Parathyroid adenoma (tissue), 2 donors: ENCODE data around the gene BIK.

Experiments
- H2AFZ ChIP-seq: fragments of 300-600 bp; sonication (generic); one replicate; pipeline ENCODE4 v1.7.0; 2017; ENCODE audit warnings: antibody characterized with exemption, mild to moderate bottlenecking
- H3K27ac ChIP-seq: fragments of 300-600 bp; sonication (generic); one replicate; pipeline ENCODE4 v1.7.0; 2017
- H3K27me3 ChIP-seq: fragments of 300-600 bp; sonication (generic); one replicate; pipeline ENCODE4 v1.7.0; 2017; ENCODE audit warnings: low read length; ENCODE audit not compliant: control insufficient read depth, insufficient read depth
- H3K36me3 ChIP-seq: fragments of 300-600 bp; sonication (generic); one replicate; pipeline ENCODE4 v1.7.0; 2017; ENCODE audit warnings: low read length; ENCODE audit not compliant: control insufficient read depth, insufficient read depth
- H3K4me1 ChIP-seq: fragments of 300-600 bp; sonication (generic); one replicate; pipeline ENCODE4 v1.7.0; 2017; ENCODE audit warnings: control low read depth
- H3K4me2 ChIP-seq: fragments of 300-600 bp; sonication (generic); one replicate; pipeline ENCODE4 v1.7.0; 2017; ENCODE audit warnings: low read length
- H3K4me3 ChIP-seq: fragments of 300-600 bp; sonication (generic); one replicate; pipeline ENCODE4 v1.7.0; 2017; ENCODE audit warnings: low read depth, low read length
- H3K79me2 ChIP-seq: fragments of 300-600 bp; sonication (generic); one replicate; pipeline ENCODE4 v1.7.0; 2017; ENCODE audit warnings: control low read depth
- H3K9ac ChIP-seq: fragments of 300-600 bp; sonication (generic); one replicate; pipeline ENCODE4 v1.7.0; 2017; ENCODE audit warnings: mild to moderate bottlenecking
- H3K9me3 ChIP-seq: fragments of 300-600 bp; sonication (generic); one replicate; pipeline ENCODE4 v1.7.0; 2017; ENCODE audit warnings: low read length; ENCODE audit not compliant: control insufficient read depth
- CTCF ChIP-seq: fragments of 300-600 bp; sonication (generic); IDR thresholded peaks from one replicate; pipeline ENCODE4 v1.7.0; 2017; ENCODE audit warnings: antibody characterized with exemption, mild to moderate bottlenecking
- donor health status: primary hyperparathyroidism.

Gene BIK

GRCh38 chr22:43162412-43163150, 52.0 kb downstream of the BIK start:
- H3K36me3 ChIP-seq, result no peaks in the 10 kb centered on the region
- no peak overlapping the region for H2AFZ ChIP-seq
- no peak overlapping the region for H3K27ac ChIP-seq
- H3K9me3 ChIP-seq, result no peaks in the 10 kb centered on the region
- H3K4me3 ChIP-seq, result no peak overlapping the region
- H3K4me2 ChIP-seq, result no peak overlapping the region
- no peak overlapping the region for H3K9ac ChIP-seq
- H3K27me3 ChIP-seq, result no peaks in the 10 kb centered on the region
- no peaks in the 10 kb centered on the region for H3K4me1 ChIP-seq
- no peaks in the 10 kb centered on the region for H3K79me2 ChIP-seq
- no peak for TF ChIP-seq CTCF

- Histone ChIP-seq H3K36me3 (no peaks in the 10 kb centered on the region), H3K4me2 (peak overlapping the region; percentile 6), H3K9ac (no peak overlapping the region), H3K9me3 (no peaks in the 10 kb centered on the region), H2AFZ (no peak overlapping the region), H3K27ac (no peak overlapping the region), H3K27me3 (no peaks in the 10 kb centered on the region), H3K4me3 (no peak overlapping the region), H3K4me1 (no peaks in the 10 kb centered on the region), H3K79me2 (no peaks in the 10 kb centered on the region)
- TF ChIP-seq CTCF, result no peak
These were observed 52.8 kb downstream of the BIK start for GRCh38 chr22:43163241-43163795.

- Histone ChIP-seq H3K9me3 (no peaks in the 10 kb centered on the region), H3K9ac (no peak overlapping the region), H3K4me1 (no peaks in the 10 kb centered on the region), H3K79me2 (no peaks in the 10 kb centered on the region), H3K4me3 (no peak overlapping the region), H3K36me3 (no peaks in the 10 kb centered on the region), H3K4me2 (no peak overlapping the region), H3K27ac (no peak overlapping the region), H3K27me3 (no peaks in the 10 kb centered on the region), H2AFZ (no peak overlapping the region)
- TF ChIP-seq CTCF, result no peak
These were observed 54.1 kb downstream of the BIK start for GRCh38 chr22:43164636-43165035.

- Histone ChIP-seq H3K27me3 (no peaks in the 10 kb centered on the region), H3K9ac (no peak overlapping the region), H3K4me3 (no peak overlapping the region), H3K27ac (no peak overlapping the region), H3K4me1 (no peaks in the 10 kb centered on the region), H2AFZ (no peak overlapping the region), H3K9me3 (no peaks in the 10 kb centered on the region), H3K36me3 (no peaks in the 10 kb centered on the region), H3K79me2 (no peaks in the 10 kb centered on the region), H3K4me2 (no peak overlapping the region)
- TF ChIP-seq CTCF, result no peak
These were observed 55.8 kb downstream of the BIK start for GRCh38 chr22:43166132-43166930.
